ENCODE data around the gene ATP5F1B.

GRCh38 chr12:56632701-56633467 is 12.9 kb downstream of the ATP5F1B start:
- TF ChIP-seq CTCF (conservative IDR thresholded peaks at IDR 0.05 in 1 of 2, IDR thresholded peaks at IDR 0.05 in 1 of 2; ENCODE audit: low read depth in 1 of 2, low read length in 2 of 2) (no peak), EZH2 (IDR thresholded peaks at IDR 0.05; ENCODE audit: low read length, missing control alignments) (no peak)
